GM19324 (cell line): Measurements from ENCODE around the gene NIPA2.
"Not testable (repeated sequence)": the region's sequence is repeated elsewhere in the genome, so short reads cannot be mapped to it uniquely, and the experiment has no call there.

ENCODE experiments used
- ATAC-seq: cut with Tn5 transposase; IDR thresholded peaks from one replicate; pipeline ENCODE4 v1.9.1; 2021; ENCODE audit warnings: mild to moderate bottlenecking, moderate library complexity; ENCODE audit not compliant: unreplicated experiment, low FRiP score

NIPA2 gene

GRCh38 chr15:22838292-22839042 is at the start of gene NIPA2:
Gene NIPA2, plus strand, starts transcription at chr15:22838666. Its CDS starts 13,066 bp downstream, at chr15:22851732.
- peak; percentile 92 for ATAC-seq

- ATAC-seq: no peak
Measured at GRCh38 chr15:22794063-22794462, 44.4 kb upstream of the NIPA2 start.

GRCh38 chr15:22794621-22795167 is 43.8 kb upstream of the NIPA2 start:
- no peak for ATAC-seq

GRCh38 chr15:22795206-22796063 is 43.0 kb upstream of the NIPA2 start:
- no peak for ATAC-seq

- no peak for ATAC-seq
Measured at GRCh38 chr15:22796079-22796478, 42.4 kb upstream of the NIPA2 start.

GRCh38 chr15:22799902-22800301 is 38.6 kb upstream of the NIPA2 start:
- no peak for ATAC-seq

- ATAC-seq: not testable (repeated sequence)
Measured at GRCh38 chr15:22803006-22803405, 35.5 kb upstream of the NIPA2 start.

GRCh38 chr15:22806156-22806555 is 32.3 kb upstream of the NIPA2 start:
- no peak for ATAC-seq

- no peak for ATAC-seq
Measured at GRCh38 chr15:22806664-22807063, 31.8 kb upstream of the NIPA2 start.

- ATAC-seq: not testable (repeated sequence)
Measured at GRCh38 chr15:22807831-22808230, 30.6 kb upstream of the NIPA2 start.

- ATAC-seq: no peak
Measured at GRCh38 chr15:22808240-22808639, 30.2 kb upstream of the NIPA2 start.

- no peak for ATAC-seq
Measured at GRCh38 chr15:22808761-22809280, 29.6 kb upstream of the NIPA2 start.

- ATAC-seq: no peak
Measured at GRCh38 chr15:22810033-22810852, 28.2 kb upstream of the NIPA2 start.

GRCh38 chr15:22810853-22811338 is 27.6 kb upstream of the NIPA2 start:
- no peak for ATAC-seq

- ATAC-seq: no peak
Measured at GRCh38 chr15:22811640-22812039, 26.8 kb upstream of the NIPA2 start.

GRCh38 chr15:22813844-22814243 is 24.6 kb upstream of the NIPA2 start:
- no peak for ATAC-seq

GRCh38 chr15:22815766-22816165 is 22.7 kb upstream of the NIPA2 start:
- ATAC-seq: no peak

GRCh38 chr15:22819651-22820050 is 18.8 kb upstream of the NIPA2 start:
- no peak for ATAC-seq

- ATAC-seq: no peak
Measured at GRCh38 chr15:22823495-22824128, 14.9 kb upstream of the NIPA2 start.

- no peak for ATAC-seq
Measured at GRCh38 chr15:22827125-22827524, 11.3 kb upstream of the NIPA2 start.
